Activated CD4-positive, CD25-positive, alpha-beta regulatory T cell treated with anti-CD3 and anti-CD28 coated beads, Interleukin-2, amount 50 U/mL, for 72 hours (primary cell): ENCODE measurements around the gene DISC1.
"Not testable (repeated sequence)": the region's sequence is repeated elsewhere in the genome, so short reads cannot be mapped to it uniquely, and the experiment has no call there.

Experiments used
- DNase-seq: peaks from one replicate; pipeline ENCODE4 v3.0.0; 2021

DISC1 gene

GRCh38 chr1:231865331-231865730 lies 238.7 kb downstream of the DISC1 start:
- no peak for DNase-seq

GRCh38 chr1:231866392-231867331 lies 240.1 kb downstream of the DISC1 start:
- peak; percentile 46 for DNase-seq

- no peak for DNase-seq
These were observed 241.0 kb downstream of the DISC1 start for GRCh38 chr1:231867607-231868006.

GRCh38 chr1:231869364-231869763 lies 242.8 kb downstream of the DISC1 start:
- no peak for DNase-seq

DNA sequence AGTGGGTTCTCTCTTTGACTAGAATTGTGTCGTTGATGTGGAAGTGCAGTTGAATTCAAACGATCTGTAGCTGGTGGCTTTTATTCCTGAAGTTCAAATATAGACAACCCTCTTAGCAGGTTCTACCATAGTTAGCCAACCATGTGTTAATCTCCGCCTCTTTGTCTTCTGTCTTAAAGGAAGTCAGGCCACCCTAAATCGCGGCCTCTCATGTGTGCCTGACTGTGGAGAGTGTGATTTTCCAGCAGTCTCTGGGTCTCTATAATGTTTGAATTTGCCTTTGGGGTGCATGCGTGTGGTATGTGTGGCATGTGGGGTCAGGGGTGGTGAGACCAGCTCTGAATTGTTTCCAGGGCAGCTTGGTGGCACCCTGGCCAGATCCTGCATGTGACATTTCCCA lies 244.9 kb downstream of the DISC1 start:
- no peak for DNase-seq

- DNase-seq = no peak
These were observed 245.3 kb downstream of the DISC1 start for GRCh38 chr1:231871878-231872277.

- no peak for DNase-seq
These were observed 245.9 kb downstream of the DISC1 start for GRCh38 chr1:231872461-231872910.

DNA sequence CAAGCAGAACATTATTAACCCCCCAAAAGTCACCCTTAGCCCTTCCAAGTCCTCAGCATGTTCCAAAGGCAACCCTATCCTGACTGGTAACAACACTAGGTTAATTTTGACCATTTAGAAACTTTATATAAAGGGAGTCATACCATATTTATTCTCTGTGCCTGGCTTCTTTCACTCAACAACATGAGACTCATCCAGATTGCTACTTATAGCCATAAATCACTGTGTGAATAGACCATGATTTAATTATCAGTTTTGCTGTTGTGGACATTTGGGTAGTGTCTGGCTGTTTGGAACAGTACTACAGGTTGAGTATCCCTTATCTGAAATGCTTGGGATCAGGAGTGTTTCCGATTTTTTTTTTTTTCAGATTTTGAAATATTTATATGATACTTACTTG lies 252.1 kb downstream of the DISC1 start:
- no peak for DNase-seq

- DNase-seq = no peak
These were observed 252.7 kb downstream of the DISC1 start for GRCh38 chr1:231879296-231879695.

DNA sequence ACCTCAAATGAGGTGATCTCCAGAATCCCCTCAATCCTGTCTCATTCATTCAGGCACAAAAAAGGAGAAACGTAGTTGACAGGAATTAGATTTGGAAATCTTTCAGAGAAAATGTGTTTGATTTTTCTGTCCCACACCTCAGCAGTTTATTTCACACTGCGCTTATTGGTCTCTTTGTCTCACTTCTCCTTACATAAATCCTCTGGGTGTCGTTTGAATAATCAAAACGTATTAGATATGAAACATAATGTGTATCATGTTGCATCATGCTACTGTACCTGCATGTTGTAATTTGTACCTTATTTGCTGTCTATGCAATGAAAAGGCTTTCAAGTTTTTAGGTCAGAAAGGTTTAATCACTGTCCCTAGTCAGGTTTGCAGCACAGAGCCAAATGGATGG lies 255.7 kb downstream of the DISC1 start:
- no peak for DNase-seq

- no peak for DNase-seq
These were observed 256.2 kb downstream of the DISC1 start for GRCh38 chr1:231882790-231883189.

- DNase-seq = no peak
These were observed 256.8 kb downstream of the DISC1 start for GRCh38 chr1:231883382-231883781.

- DNase-seq = no peak
These were observed 258.7 kb downstream of the DISC1 start for GRCh38 chr1:231885209-231885854.

DNA sequence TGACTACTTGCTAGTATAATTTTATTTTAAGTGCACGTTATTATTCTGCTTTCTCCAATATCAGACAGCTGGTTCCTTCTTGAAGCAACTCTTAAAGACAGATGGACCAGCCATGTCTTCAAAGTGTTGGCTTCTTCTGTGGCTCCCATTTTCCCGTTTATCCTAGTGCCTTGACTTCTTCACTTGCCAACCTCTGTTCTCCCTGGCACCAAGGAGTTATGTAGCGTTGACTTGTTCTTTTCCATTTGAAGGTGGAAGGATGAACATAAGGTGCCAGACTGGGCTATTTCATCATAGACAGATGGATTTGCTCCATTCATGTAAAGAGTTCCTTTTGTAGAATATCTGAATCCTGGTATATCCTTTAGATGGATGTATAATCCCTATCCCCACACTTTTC lies 260.6 kb downstream of the DISC1 start:
- no peak for DNase-seq

GRCh38 chr1:231887866-231888265 lies 261.3 kb downstream of the DISC1 start:
- DNase-seq = no peak

- DNase-seq = no peak
These were observed 264.2 kb downstream of the DISC1 start for GRCh38 chr1:231890791-231891190.

GRCh38 chr1:231893400-231894102 lies 267.0 kb downstream of the DISC1 start:
- DNase-seq = no peak

DNA sequence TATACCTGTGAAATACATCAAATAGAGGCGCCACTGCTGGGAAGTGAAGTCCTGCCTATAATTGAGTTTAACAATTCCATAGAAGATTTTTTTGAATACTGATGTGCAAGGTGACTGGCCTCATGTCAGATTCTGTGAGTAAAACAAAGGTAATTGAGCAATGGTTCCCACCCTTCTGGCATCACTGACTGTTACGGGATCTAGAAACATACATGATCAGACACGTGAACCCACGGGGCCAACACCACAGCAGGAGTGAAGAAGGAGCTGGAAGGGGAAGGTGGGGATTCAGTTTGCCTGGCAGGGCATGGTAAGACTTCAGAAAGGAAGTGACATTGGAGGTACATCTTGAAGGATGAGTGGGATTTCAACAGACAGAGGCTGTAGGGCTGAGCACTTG lies 270.2 kb downstream of the DISC1 start:
- no peak for DNase-seq

- no peak for DNase-seq
These were observed 272.5 kb downstream of the DISC1 start for GRCh38 chr1:231899046-231899445.

- no peak for DNase-seq
These were observed 273.3 kb downstream of the DISC1 start for GRCh38 chr1:231899713-231900435.

- no peak for DNase-seq
These were observed 277.0 kb downstream of the DISC1 start for GRCh38 chr1:231903586-231904081.

- DNase-seq = not testable (repeated sequence)
These were observed 280.7 kb downstream of the DISC1 start for GRCh38 chr1:231907310-231907709.

DNA sequence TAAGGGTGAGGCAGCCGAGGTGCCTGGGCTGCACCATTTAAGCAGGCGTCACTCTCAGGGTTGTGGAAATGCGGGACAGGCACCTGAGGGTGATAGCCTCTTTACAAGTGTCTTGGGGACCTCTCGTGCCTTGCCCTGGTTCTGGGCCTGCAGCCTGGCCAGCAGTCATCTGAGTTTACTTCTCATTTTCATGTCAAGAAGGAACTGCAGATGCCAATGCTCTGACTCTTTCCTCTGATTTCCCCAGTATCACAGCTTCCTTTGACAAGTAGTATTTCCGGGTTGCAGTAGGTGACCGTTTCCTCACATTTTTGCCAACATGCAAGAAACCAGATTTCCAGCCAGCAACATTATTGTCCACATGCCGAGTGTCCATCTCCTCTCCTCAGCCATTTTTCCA lies 286.9 kb downstream of the DISC1 start:
- no peak for DNase-seq
